ENCODE measurements around the gene GBP1. TPM values are rescaled to one million over a fixed set of nuclear protein-coding genes. Genes with fewer than 3 reads are reported as not detected.

The GBP1 gene
- total RNA-seq, 1 experiment from 2014 or later = 0.15 TPM

GRCh38 chr1:89043940-89044339, 21.1 kb downstream of the GBP1 start:
- Histone ChIP-seq H3K27me3 (ENCODE audit: insufficient read depth, low read length) (no peaks in the 10 kb centered on the region), H3K4me2 (ENCODE audit: low read length) (no peak overlapping the region), H3K79me2 (ENCODE audit: insufficient read depth, low read length) (no peaks in the 10 kb centered on the region), H3K9ac (ENCODE audit: low read length) (no peak overlapping the region), H3K9me2 (ENCODE audit: insufficient read depth) (no peaks in the 10 kb centered on the region), H4K20me1 (ENCODE audit: insufficient read depth) (no peaks in the 10 kb centered on the region), H3K9me3 (ENCODE audit: control insufficient read depth in 1 of 2, insufficient read depth in 1 of 2, low read depth in 1 of 2, low read length in 2 of 2) (no peaks in the 10 kb centered on the region), H3K4me1 (ENCODE audit: control insufficient read depth in 1 of 2, insufficient read depth in 2 of 2, low read length in 2 of 2) (no peaks in the 10 kb centered on the region), H3K36me3 (ENCODE audit: control insufficient read depth in 1 of 2, insufficient read depth in 2 of 2, low read length in 2 of 2) (no peaks in the 10 kb centered on the region), H2AFZ (ENCODE audit: low read depth, low read length, poor library complexity, severe bottlenecking) (no peak overlapping the region), H3K4me3 (replicated peaks in 1 of 2; ENCODE audit: low read depth in 1 of 2, low read length in 2 of 2) (no peak overlapping the region), H3K27ac (ENCODE audit: low read depth, low read length) (no peak overlapping the region)
- DNase-seq (ENCODE audit: low read depth, low spot score) (no peak), ATAC-seq (no peak)
- ChIA-PET RAD21 (ENCODE audit: low non-redundant PET in 1 of 2, low total read pairs in 2 of 2, uncharacterized antibody in 2 of 2, unreplicated experiment in 2 of 2) (no interaction called here), POLR2A (no interaction called here), CTCF (no interaction called here)
- BruUV-seq (replicated peaks) = no TSS peak
- intact Hi-C loops (cut with micrococcal nuclease) = no loop called here
- no peak for TF ChIP-seq CBX3 (IDR thresholded peaks at IDR 0.05; ENCODE audit: low read depth)
- no peak for TF ChIP-seq ELF1 (IDR thresholded peaks at IDR 0.05; ENCODE audit: borderline replicate concordance, low read depth)
- TF ChIP-seq, protein P1, sequence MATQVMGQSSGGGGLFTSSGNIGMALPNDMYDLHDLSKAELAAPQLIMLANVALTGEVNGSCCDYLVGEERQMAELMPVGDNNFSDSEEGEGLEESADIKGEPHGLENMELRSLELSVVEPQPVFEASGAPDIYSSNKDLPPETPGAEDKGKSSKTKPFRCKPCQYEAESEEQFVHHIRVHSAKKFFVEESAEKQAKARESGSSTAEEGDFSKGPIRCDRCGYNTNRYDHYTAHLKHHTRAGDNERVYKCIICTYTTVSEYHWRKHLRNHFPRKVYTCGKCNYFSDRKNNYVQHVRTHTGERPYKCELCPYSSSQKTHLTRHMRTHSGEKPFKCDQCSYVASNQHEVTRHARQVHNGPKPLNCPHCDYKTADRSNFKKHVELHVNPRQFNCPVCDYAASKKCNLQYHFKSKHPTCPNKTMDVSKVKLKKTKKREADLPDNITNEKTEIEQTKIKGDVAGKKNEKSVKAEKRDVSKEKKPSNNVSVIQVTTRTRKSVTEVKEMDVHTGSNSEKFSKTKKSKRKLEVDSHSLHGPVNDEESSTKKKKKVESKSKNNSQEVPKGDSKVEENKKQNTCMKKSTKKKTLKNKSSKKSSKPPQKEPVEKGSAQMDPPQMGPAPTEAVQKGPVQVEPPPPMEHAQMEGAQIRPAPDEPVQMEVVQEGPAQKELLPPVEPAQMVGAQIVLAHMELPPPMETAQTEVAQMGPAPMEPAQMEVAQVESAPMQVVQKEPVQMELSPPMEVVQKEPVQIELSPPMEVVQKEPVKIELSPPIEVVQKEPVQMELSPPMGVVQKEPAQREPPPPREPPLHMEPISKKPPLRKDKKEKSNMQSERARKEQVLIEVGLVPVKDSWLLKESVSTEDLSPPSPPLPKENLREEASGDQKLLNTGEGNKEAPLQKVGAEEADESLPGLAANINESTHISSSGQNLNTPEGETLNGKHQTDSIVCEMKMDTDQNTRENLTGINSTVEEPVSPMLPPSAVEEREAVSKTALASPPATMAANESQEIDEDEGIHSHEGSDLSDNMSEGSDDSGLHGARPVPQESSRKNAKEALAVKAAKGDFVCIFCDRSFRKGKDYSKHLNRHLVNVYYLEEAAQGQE (IDR thresholded peaks at IDR 0.05; ENCODE audit: low read depth) = no peak
- TF ChIP-seq EGR1 (IDR thresholded peaks at IDR 0.05; ENCODE audit: low read depth) = no peak
- TF ChIP-seq CEBPB (IDR thresholded peaks at IDR 0.05; ENCODE audit: low read depth) = no peak
- no peak for TF ChIP-seq SIN3A (IDR thresholded peaks at IDR 0.05; ENCODE audit: low read depth)
- no peak for TF ChIP-seq CTCF (IDR thresholded peaks at IDR 0.05 in 2 of 3, conservative IDR thresholded peaks at IDR 0.05 in 1 of 3; ENCODE audit: borderline replicate concordance in 1 of 3, insufficient read depth in 1 of 3, low read depth in 2 of 3, low read length in 2 of 3)
- TF ChIP-seq ZNF274 (IDR thresholded peaks at IDR 0.05; ENCODE audit: low read depth, low read length) = no peak
- TF ChIP-seq POLR2A (IDR thresholded peaks at IDR 0.05; ENCODE audit: borderline replicate concordance, extremely low read depth, insufficient read depth, insufficient read length) = no peak
- no peak for TF ChIP-seq ZBTB33 (IDR thresholded peaks at IDR 0.05; ENCODE audit: extremely low read depth, insufficient replicate concordance, low read length)
- TF ChIP-seq MAX (IDR thresholded peaks at IDR 0.05) = no peak
- TF ChIP-seq POLR2AphosphoS5 (IDR thresholded peaks at IDR 0.05; ENCODE audit: low read depth, low read length) = no peak

Measured in HCT116 (cell line).